ENCODE data around the gene TLE2. TPM values are rescaled to one million over a fixed set of nuclear protein-coding genes. Genes with fewer than 3 reads are reported as not detected.
"Not testable (repeated sequence)": the region's sequence is repeated elsewhere in the genome, so short reads cannot be mapped to it uniquely, and the experiment has no call there.

Gene TLE2
- total and polyA plus RNA-seq, 10 donors, result 12.0 to 88.0 (median 40.0) TPM

DNA sequence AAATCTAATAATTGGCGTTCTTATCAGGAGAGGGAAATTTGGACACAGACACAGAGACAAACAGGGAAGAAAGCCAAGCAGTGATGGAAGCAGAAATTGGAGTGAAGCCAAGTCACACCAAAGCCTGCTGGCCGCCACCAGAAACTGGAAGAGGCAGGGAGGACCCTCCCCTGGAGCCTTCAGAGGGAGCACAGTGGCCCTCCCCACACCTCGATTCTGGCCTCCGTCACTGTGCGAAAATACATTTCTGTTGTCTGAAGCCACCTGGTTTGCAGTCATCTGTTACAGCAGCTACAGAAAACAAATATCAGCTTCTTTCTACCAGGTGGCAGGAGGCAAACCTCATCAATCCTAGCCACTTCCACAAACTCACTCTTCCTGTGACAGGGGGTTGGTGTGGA lies 60.0 kb downstream of the TLE2 start:
- H3K27me3 ChIP-seq (replicated peaks in 1 of 7), result peaks cover 0 to 4% (median 0%) of the 10 kb centered on the region in 7 donors
- peak overlapping the region in 7 of 8 donors; percentile 29 to 85 (median 78) for H3K27ac ChIP-seq
- TF ChIP-seq POLR2A (IDR thresholded peaks at IDR 0.05), result no peak
- TF ChIP-seq POLR2AphosphoS5 (IDR thresholded peaks at IDR 0.05), result peak in 2 of 3 donors; percentile 36 to 47
- intact Hi-C loops (cut with DNase I; ENCODE audit: low total_unique reads), result loop anchor here (2.0 kb wide), 1 partner anchor 136 kb away; no protein-coding TSS in a partner anchor
- H3K36me3 ChIP-seq, result no peaks in the 10 kb centered on the region
- H3K9me3 ChIP-seq, result no peaks in the 10 kb centered on the region
- 9 to 44% (median 31%) methylated on average over 5 of the region's 5 CpGs for WGBS, 5 donors
- H3K4me1 ChIP-seq, result peaks cover 7 to 72% (median 51%) of the 10 kb centered on the region in 6 donors
- H3K4me3 ChIP-seq, result no peak overlapping the region
- no peak for DNase-seq

GRCh38 chr19:2967972-2968371 lies 61.1 kb downstream of the TLE2 start:
- Histone ChIP-seq H3K9me3 (no peaks in the 10 kb centered on the region), H3K4me3 (no peak overlapping the region), H3K36me3 (no peaks in the 10 kb centered on the region), H3K4me1 (peaks cover 7 to 61% (median 45%) of the 10 kb centered on the region in 6 donors), H3K27me3 (replicated peaks in 1 of 7) (no peaks in the 10 kb centered on the region), H3K27ac (peak overlapping the region in 5 of 8 donors; percentile 65 to 85 (median 80))
- WGBS, 5 donors, result 78 to 90% (median 87%) methylated on average over 8 of the region's 8 CpGs
- no peak for DNase-seq
- TF ChIP-seq, protein P1, sequence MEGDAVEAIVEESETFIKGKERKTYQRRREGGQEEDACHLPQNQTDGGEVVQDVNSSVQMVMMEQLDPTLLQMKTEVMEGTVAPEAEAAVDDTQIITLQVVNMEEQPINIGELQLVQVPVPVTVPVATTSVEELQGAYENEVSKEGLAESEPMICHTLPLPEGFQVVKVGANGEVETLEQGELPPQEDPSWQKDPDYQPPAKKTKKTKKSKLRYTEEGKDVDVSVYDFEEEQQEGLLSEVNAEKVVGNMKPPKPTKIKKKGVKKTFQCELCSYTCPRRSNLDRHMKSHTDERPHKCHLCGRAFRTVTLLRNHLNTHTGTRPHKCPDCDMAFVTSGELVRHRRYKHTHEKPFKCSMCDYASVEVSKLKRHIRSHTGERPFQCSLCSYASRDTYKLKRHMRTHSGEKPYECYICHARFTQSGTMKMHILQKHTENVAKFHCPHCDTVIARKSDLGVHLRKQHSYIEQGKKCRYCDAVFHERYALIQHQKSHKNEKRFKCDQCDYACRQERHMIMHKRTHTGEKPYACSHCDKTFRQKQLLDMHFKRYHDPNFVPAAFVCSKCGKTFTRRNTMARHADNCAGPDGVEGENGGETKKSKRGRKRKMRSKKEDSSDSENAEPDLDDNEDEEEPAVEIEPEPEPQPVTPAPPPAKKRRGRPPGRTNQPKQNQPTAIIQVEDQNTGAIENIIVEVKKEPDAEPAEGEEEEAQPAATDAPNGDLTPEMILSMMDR (IDR thresholded peaks at IDR 0.05 in 8 of 11, conservative IDR thresholded peaks at IDR 0.05 in 3 of 11), result no peak
- TF ChIP-seq POLR2A (IDR thresholded peaks at IDR 0.05) (no peak), POLR2AphosphoS5 (IDR thresholded peaks at IDR 0.05) (no peak)
- intact Hi-C loops (cut with DNase I; ENCODE audit: low total_unique reads), result loop anchor here (2.0 kb wide), 1 partner anchor 137 kb away; no protein-coding TSS in a partner anchor

DNA sequence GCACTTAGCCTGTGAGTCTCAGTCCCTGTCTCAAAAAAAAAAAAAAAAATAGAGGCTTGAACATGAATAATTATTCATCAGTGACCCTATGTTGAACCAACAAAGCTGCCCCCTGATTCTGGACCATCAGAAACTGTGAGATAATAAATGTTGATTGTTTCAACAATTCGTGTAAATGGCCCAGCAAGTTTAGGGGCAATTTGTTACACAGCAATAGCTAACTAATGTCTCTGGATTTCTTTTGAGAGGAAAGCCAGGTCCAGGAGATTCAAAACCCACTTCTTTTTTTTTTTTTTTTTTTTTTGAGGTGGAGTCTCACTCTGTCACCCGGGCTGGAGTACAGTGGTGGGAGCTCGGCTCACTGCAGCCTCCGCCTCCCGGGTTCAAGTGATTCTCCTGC lies 64.2 kb downstream of the TLE2 start:
- whole genome bisulfite sequencing, 5 donors, result 89 to 99% (median 95%) methylated on average over 5 of the region's 5 CpGs
- intact Hi-C loops (cut with DNase I; ENCODE audit: low total_unique reads), result no loop called here
- Histone ChIP-seq H3K4me3 (no peak overlapping the region), H3K27me3 (replicated peaks in 1 of 7) (no peaks in the 10 kb centered on the region), H3K36me3 (no peaks in the 10 kb centered on the region), H3K9me3 (no peaks in the 10 kb centered on the region), H3K27ac (no peak overlapping the region), H3K4me1 (peaks cover 5 to 44% (median 32%) of the 10 kb centered on the region in 6 donors)
- DNase-seq, result no peak
- no peak for TF ChIP-seq POLR2AphosphoS5 (IDR thresholded peaks at IDR 0.05)
- TF ChIP-seq POLR2A (IDR thresholded peaks at IDR 0.05), result no peak
- TF ChIP-seq, protein P1 (IDR thresholded peaks at IDR 0.05 in 8 of 11, conservative IDR thresholded peaks at IDR 0.05 in 3 of 11), result no peak

- H3K9me3 ChIP-seq; H3K27me3 ChIP-seq (replicated peaks in 1 of 7); H3K36me3 ChIP-seq; H3K27ac ChIP-seq; DNase-seq; H3K4me3 ChIP-seq; intact Hi-C loops (cut with DNase I; ENCODE audit: low total_unique reads): not testable (repeated sequence)
- H3K4me1 ChIP-seq, result peaks cover 0 to 31% (median 22%) of the 10 kb centered on the region in 6 donors
- WGBS, 5 donors, result 86 to 89% (median 87%) methylated on average over 12 of the region's 12 CpGs
These were observed 65.4 kb downstream of the TLE2 start for GRCh38 chr19:2963631-2964030.

DNA sequence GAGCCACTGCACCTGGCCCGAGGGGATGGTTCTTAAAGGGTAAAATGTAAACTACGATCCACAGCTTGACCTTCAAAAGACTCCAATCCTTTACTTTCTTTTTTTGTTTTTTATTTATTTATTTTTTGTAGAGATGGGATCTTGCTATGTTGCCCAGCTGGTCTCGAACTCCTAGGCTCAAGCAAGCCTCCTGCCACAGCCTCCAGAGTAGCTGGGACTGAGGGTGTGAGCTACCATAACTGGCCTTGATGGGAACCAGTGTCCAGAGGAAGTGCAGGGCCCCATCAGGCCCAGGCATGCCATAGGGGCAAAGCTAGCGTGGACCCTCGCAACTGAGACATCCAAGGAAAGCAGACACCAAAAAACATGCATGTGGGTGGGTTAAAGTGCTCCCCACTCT lies 66.0 kb downstream of the TLE2 start:
- no peaks in the 10 kb centered on the region for H3K36me3 ChIP-seq
- H3K27ac ChIP-seq, result peak overlapping the region in 1 of 8 donors; percentile 17
- peaks cover 0 to 26% (median 17%) of the 10 kb centered on the region in 6 donors for H3K4me1 ChIP-seq
- no peak for DNase-seq
- intact Hi-C loops (cut with DNase I; ENCODE audit: low total_unique reads), result no loop called here
- 85 to 96% (median 89%) methylated on average over 5 of the region's 5 CpGs for WGBS, 5 donors
- H3K9me3 ChIP-seq, result no peaks in the 10 kb centered on the region
- no peaks in the 10 kb centered on the region for H3K27me3 ChIP-seq (replicated peaks in 1 of 7)
- H3K4me3 ChIP-seq, result no peak overlapping the region
- TF ChIP-seq, protein P1 (IDR thresholded peaks at IDR 0.05 in 8 of 11, conservative IDR thresholded peaks at IDR 0.05 in 3 of 11), result no peak
- no peak for TF ChIP-seq POLR2A (IDR thresholded peaks at IDR 0.05)
- TF ChIP-seq POLR2AphosphoS5 (IDR thresholded peaks at IDR 0.05), result no peak

All from spleen (tissue), 11 donors.